ENCODE results near the gene SPANXN4. TPM values are rescaled to one million over a fixed set of nuclear protein-coding genes. Genes with fewer than 3 reads are reported as not detected.

SPANXN4 gene
- total RNA-seq, result not detected
- polyA plus RNA-seq, result not detected
- 0 reads per million in 6 experiments for total RNA-seq

GRCh38 chrX:143025628-143026027 is at the start of gene SPANXN4:
TSS of gene SPANXN4 (plus strand) at chrX:143025928. CDS start at chrX:143026015, 87 bp downstream.
- Mint-ChIP-seq H3K36me3 (no peaks in the 10 kb centered on the region), H3K9me3 (peaks cover 0 to 2% (median 0%) of the 10 kb centered on the region in 9 donors), H3K27ac (no peak within 1 kb of the TSS), H3K27me3 (no peaks in the 10 kb centered on the region), H3K4me1 (no peaks in the 10 kb centered on the region), H3K4me3 (no peak within 1 kb of the TSS)
- ATAC-seq, result no peak
- POLR2A ChIA-PET, result no interaction called here
- DNase-seq, result no peak

GRCh38 chrX:142977128-142977914 is 48.4 kb upstream of the SPANXN4 start:
- H3K9me3 Mint-ChIP-seq, result peaks cover 0 to 14% (median 3%) of the 10 kb centered on the region in 9 donors
- H3K4me1 Mint-ChIP-seq, result no peaks in the 10 kb centered on the region
- POLR2A ChIA-PET, result no interaction called here
- DNase-seq (no peak), ATAC-seq (no peak)
- H3K36me3 Mint-ChIP-seq, result no peaks in the 10 kb centered on the region
- no peak overlapping the region for H3K4me3 Mint-ChIP-seq
- no peaks in the 10 kb centered on the region for H3K27me3 Mint-ChIP-seq
- no peak overlapping the region for H3K27ac Mint-ChIP-seq

GRCh38 chrX:142978130-142978684 is 47.5 kb upstream of the SPANXN4 start:
- H3K27ac Mint-ChIP-seq, result no peak overlapping the region
- POLR2A ChIA-PET, result no interaction called here
- no peaks in the 10 kb centered on the region for H3K27me3 Mint-ChIP-seq
- H3K36me3 Mint-ChIP-seq, result no peaks in the 10 kb centered on the region
- DNase-seq, result no peak
- no peak for ATAC-seq
- no peaks in the 10 kb centered on the region for H3K4me1 Mint-ChIP-seq
- no peak overlapping the region for H3K4me3 Mint-ChIP-seq
- H3K9me3 Mint-ChIP-seq, result peaks cover 0 to 14% (median 4%) of the 10 kb centered on the region in 9 donors

- POLR2A ChIA-PET, result no interaction called here
- H3K36me3 Mint-ChIP-seq, result no peaks in the 10 kb centered on the region
- no peaks in the 10 kb centered on the region for H3K4me1 Mint-ChIP-seq
- H3K4me3 Mint-ChIP-seq, result no peak overlapping the region
- H3K27ac Mint-ChIP-seq, result no peak overlapping the region
- no peak for DNase-seq
- no peak for ATAC-seq
- H3K9me3 Mint-ChIP-seq, result peaks cover 0 to 20% (median 2%) of the 10 kb centered on the region in 9 donors
- H3K27me3 Mint-ChIP-seq, result no peaks in the 10 kb centered on the region
These were observed 43.0 kb upstream of the SPANXN4 start for GRCh38 chrX:142982679-142983078.

GRCh38 chrX:142994988-142995387 is 30.7 kb upstream of the SPANXN4 start:
- DNase-seq (no peak), ATAC-seq (no peak)
- Mint-ChIP-seq H3K27me3 (no peaks in the 10 kb centered on the region), H3K27ac (no peak overlapping the region), H3K36me3 (no peaks in the 10 kb centered on the region), H3K4me3 (no peak overlapping the region), H3K9me3 (peaks cover 0 to 10% (median 5%) of the 10 kb centered on the region in 9 donors), H3K4me1 (no peaks in the 10 kb centered on the region)
- POLR2A ChIA-PET, result no interaction called here

GRCh38 chrX:142998447-142999198 is 27.1 kb upstream of the SPANXN4 start:
- H3K27me3 Mint-ChIP-seq, result no peaks in the 10 kb centered on the region
- H3K36me3 Mint-ChIP-seq, result no peaks in the 10 kb centered on the region
- peaks cover 0 to 11% (median 5%) of the 10 kb centered on the region in 9 donors for H3K9me3 Mint-ChIP-seq
- no peak for DNase-seq
- no peaks in the 10 kb centered on the region for H3K4me1 Mint-ChIP-seq
- H3K4me3 Mint-ChIP-seq, result no peak overlapping the region
- POLR2A ChIA-PET, result no interaction called here
- ATAC-seq, result no peak
- no peak overlapping the region for H3K27ac Mint-ChIP-seq

GRCh38 chrX:142999199-142999701 is 26.5 kb upstream of the SPANXN4 start:
- POLR2A ChIA-PET, result no interaction called here
- Mint-ChIP-seq H3K36me3 (no peaks in the 10 kb centered on the region), H3K4me1 (no peaks in the 10 kb centered on the region), H3K4me3 (no peak overlapping the region), H3K9me3 (peaks cover 0 to 11% (median 3%) of the 10 kb centered on the region in 9 donors), H3K27ac (no peak overlapping the region), H3K27me3 (no peaks in the 10 kb centered on the region)
- ATAC-seq, result no peak
- DNase-seq, result no peak

- no peak overlapping the region for H3K4me3 Mint-ChIP-seq
- H3K36me3 Mint-ChIP-seq, result no peaks in the 10 kb centered on the region
These were observed 23.5 kb upstream of the SPANXN4 start for GRCh38 chrX:143002206-143002605.

GRCh38 chrX:143017272-143017671 is 8.5 kb upstream of the SPANXN4 start:
- DNase-seq, result no peak
- H3K4me3 Mint-ChIP-seq, result no peak overlapping the region
- H3K27me3 Mint-ChIP-seq, result no peaks in the 10 kb centered on the region
- POLR2A ChIA-PET, result no interaction called here
- no peaks in the 10 kb centered on the region for H3K4me1 Mint-ChIP-seq
- H3K27ac Mint-ChIP-seq, result no peak overlapping the region
- peaks cover 0 to 6% (median 0%) of the 10 kb centered on the region in 3 donors for H3K36me3 Mint-ChIP-seq
- H3K9me3 Mint-ChIP-seq, result peaks cover 0 to 20% (median 6%) of the 10 kb centered on the region in 9 donors
- ATAC-seq, result no peak

More at GRCh38 chrX:143002206-143002605, 23.5 kb upstream of the SPANXN4 start:
- no peak for ATAC-seq
- Mint-ChIP-seq H3K27ac (no peak overlapping the region), H3K27me3 (no peaks in the 10 kb centered on the region), H3K4me1 (no peaks in the 10 kb centered on the region), H3K9me3 (peaks cover 0 to 6% (median 0%) of the 10 kb centered on the region in 9 donors)
- POLR2A ChIA-PET, result no interaction called here
- DNase-seq, result no peak

- Mint-ChIP-seq H3K27ac (no peak overlapping the region), H3K4me1 (no peaks in the 10 kb centered on the region), H3K27me3 (no peaks in the 10 kb centered on the region), H3K4me3 (no peak overlapping the region), H3K36me3 (peaks cover 0 to 2% (median 0%) of the 10 kb centered on the region in 3 donors), H3K9me3 (peaks cover 0 to 10% (median 0%) of the 10 kb centered on the region in 9 donors)
- no peak for ATAC-seq
- POLR2A ChIA-PET, result no interaction called here
- DNase-seq, result no peak
These were observed 1.5 kb downstream of the SPANXN4 start for GRCh38 chrX:143027275-143027674.

- no peaks in the 10 kb centered on the region for H3K4me1 Mint-ChIP-seq
- peaks cover 0 to 15% (median 0%) of the 10 kb centered on the region in 9 donors for H3K9me3 Mint-ChIP-seq
- no peak overlapping the region for H3K27ac Mint-ChIP-seq
- POLR2A ChIA-PET, result no interaction called here
- ATAC-seq (no peak), DNase-seq (no peak)
- no peak overlapping the region for H3K4me3 Mint-ChIP-seq
- no peaks in the 10 kb centered on the region for H3K36me3 Mint-ChIP-seq
- no peaks in the 10 kb centered on the region for H3K27me3 Mint-ChIP-seq
These were observed 21.8 kb downstream of the SPANXN4 start for GRCh38 chrX:143047511-143047910.

GRCh38 chrX:143058120-143058519 is 32.4 kb downstream of the SPANXN4 start:
- no peak overlapping the region for H3K4me3 Mint-ChIP-seq
- ATAC-seq (no peak), DNase-seq (no peak)
- no peak overlapping the region for H3K27ac Mint-ChIP-seq
- H3K4me1 Mint-ChIP-seq, result no peaks in the 10 kb centered on the region
- no peaks in the 10 kb centered on the region for H3K36me3 Mint-ChIP-seq
- H3K27me3 Mint-ChIP-seq, result no peaks in the 10 kb centered on the region
- peaks cover 0 to 2% (median 0%) of the 10 kb centered on the region in 9 donors for H3K9me3 Mint-ChIP-seq
- POLR2A ChIA-PET, result no interaction called here

- H3K36me3 Mint-ChIP-seq, result peaks cover 0 to 6% (median 0%) of the 10 kb centered on the region in 3 donors
These were observed 55.5 kb downstream of the SPANXN4 start for GRCh38 chrX:143081231-143081630.

More at GRCh38 chrX:143081231-143081630, 55.5 kb downstream of the SPANXN4 start:
- POLR2A ChIA-PET, result no interaction called here
- H3K27me3 Mint-ChIP-seq, result no peaks in the 10 kb centered on the region
- H3K27ac Mint-ChIP-seq, result no peak overlapping the region
- ATAC-seq, result no peak
- H3K4me1 Mint-ChIP-seq, result no peaks in the 10 kb centered on the region
- no peak for DNase-seq
- peaks cover 0 to 12% (median 4%) of the 10 kb centered on the region in 9 donors for H3K9me3 Mint-ChIP-seq
- no peak overlapping the region for H3K4me3 Mint-ChIP-seq

Data from naive thymus-derived CD8-positive, alpha-beta T cell (primary cell).